Activated CD8-positive, alpha-beta memory T cell treated with anti-CD3 and anti-CD28 coated beads for 4 hours (primary cell): Measurements from ENCODE around the gene KIF16B.

Experiments
- DNase-seq, 2 donors: peaks; one replicate each; pipeline ENCODE4 v3.0.0-alpha.2; 2020; ENCODE audit warnings: low read depth in 2 of 2

The KIF16B gene

GRCh38 chr20:16394784-16395183 is 178.5 kb downstream of the KIF16B start:
- DNase-seq, result no peak

GRCh38 chr20:16393836-16394235 is 179.4 kb downstream of the KIF16B start:
- DNase-seq, result no peak

- no peak for DNase-seq
Observed at GRCh38 chr20:16393297-16393696, 180.0 kb downstream of the KIF16B start.

- DNase-seq, result no peak
Observed at GRCh38 chr20:16392346-16392745, 180.9 kb downstream of the KIF16B start.

GRCh38 chr20:16390991-16391390 is 182.3 kb downstream of the KIF16B start:
- DNase-seq, result no peak

GRCh38 chr20:16388731-16389130 is 184.5 kb downstream of the KIF16B start:
- no peak for DNase-seq

GRCh38 chr20:16387666-16388065 is 185.6 kb downstream of the KIF16B start:
- no peak for DNase-seq

GRCh38 chr20:16385891-16386290 is 187.4 kb downstream of the KIF16B start:
- DNase-seq, result no peak

GRCh38 chr20:16385462-16385861 is 187.8 kb downstream of the KIF16B start:
- no peak for DNase-seq

- DNase-seq, result no peak
Observed at GRCh38 chr20:16381444-16381843, 191.8 kb downstream of the KIF16B start.

- no peak for DNase-seq
Observed at GRCh38 chr20:16378712-16379370, 194.4 kb downstream of the KIF16B start.

- no peak for DNase-seq
Observed at GRCh38 chr20:16378122-16378521, 195.1 kb downstream of the KIF16B start.

GRCh38 chr20:16369441-16369840 is 203.8 kb downstream of the KIF16B start:
- DNase-seq, result no peak

GRCh38 chr20:16368645-16369292 is 204.5 kb downstream of the KIF16B start:
- no peak for DNase-seq

- DNase-seq, result no peak
Observed at GRCh38 chr20:16367948-16368560, 205.2 kb downstream of the KIF16B start.

- no peak for DNase-seq
Observed at GRCh38 chr20:16366529-16366928, 206.7 kb downstream of the KIF16B start.

GRCh38 chr20:16364320-16364687 is 208.9 kb downstream of the KIF16B start:
- no peak for DNase-seq

GRCh38 chr20:16363506-16364319 is 209.5 kb downstream of the KIF16B start:
- DNase-seq, result no peak

- DNase-seq, result no peak
Observed at GRCh38 chr20:16362642-16363041, 210.6 kb downstream of the KIF16B start.

- no peak for DNase-seq
Observed at GRCh38 chr20:16360668-16361067, 212.6 kb downstream of the KIF16B start.

GRCh38 chr20:16353417-16353781 is 219.8 kb downstream of the KIF16B start:
- DNase-seq, result no peak

- no peak for DNase-seq
Observed at GRCh38 chr20:16352751-16353416, 220.4 kb downstream of the KIF16B start.
